ENCODE results near the gene SEC16A.

DNA sequence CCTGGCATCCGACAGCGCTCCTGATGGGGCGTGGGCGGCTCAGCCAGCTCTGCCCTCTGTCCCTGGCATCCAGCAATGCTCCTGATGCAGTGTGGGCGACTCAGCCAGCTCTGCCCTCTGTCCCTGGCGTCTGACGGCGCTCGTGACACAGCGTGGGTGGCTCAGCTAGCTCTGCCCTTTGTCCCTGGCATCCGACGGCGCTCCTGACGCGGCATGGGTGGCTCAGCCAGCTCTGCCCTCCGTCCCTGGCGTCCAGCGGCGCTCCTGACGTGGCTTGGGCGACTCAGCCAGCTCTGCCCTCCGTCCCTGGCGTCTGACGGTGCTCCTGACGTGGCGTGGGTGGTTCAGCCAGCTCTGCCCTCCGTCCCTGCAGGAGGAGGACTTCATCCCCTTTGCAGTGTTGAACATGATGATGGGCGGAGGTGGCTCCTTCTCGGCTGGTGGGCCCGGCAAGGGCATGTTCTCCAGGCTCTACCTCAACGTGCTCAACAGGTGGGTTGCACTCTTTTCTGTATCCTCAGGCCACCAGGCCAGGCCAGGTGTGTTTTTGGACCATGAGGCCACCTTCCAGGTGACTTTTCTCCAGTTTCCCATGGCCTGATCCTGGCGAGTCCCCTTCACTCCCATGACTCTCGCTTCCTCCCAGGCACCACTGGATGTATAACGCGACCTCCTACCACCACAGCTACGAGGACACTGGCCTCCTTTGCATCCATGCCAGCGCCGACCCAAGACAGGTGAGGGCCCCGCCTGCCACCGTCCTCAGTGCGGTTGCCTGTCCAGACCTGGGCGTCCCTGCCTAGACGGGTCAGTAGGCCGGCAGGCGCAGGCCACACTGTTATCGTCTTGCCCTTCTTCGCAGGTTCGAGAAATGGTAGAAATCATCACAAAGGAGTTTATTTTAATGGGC, 64.4 kb downstream of the SEC16A start:
- TF ChIP-seq EZH2 (IDR thresholded peaks at IDR 0.05; ENCODE audit: borderline replicate concordance) (no peak), EZH2phosphoT487 (IDR thresholded peaks at IDR 0.05; ENCODE audit: low read depth, severe bottlenecking, unreplicated experiment) (no peak)
- TF ChIP-seq, protein P1, sequence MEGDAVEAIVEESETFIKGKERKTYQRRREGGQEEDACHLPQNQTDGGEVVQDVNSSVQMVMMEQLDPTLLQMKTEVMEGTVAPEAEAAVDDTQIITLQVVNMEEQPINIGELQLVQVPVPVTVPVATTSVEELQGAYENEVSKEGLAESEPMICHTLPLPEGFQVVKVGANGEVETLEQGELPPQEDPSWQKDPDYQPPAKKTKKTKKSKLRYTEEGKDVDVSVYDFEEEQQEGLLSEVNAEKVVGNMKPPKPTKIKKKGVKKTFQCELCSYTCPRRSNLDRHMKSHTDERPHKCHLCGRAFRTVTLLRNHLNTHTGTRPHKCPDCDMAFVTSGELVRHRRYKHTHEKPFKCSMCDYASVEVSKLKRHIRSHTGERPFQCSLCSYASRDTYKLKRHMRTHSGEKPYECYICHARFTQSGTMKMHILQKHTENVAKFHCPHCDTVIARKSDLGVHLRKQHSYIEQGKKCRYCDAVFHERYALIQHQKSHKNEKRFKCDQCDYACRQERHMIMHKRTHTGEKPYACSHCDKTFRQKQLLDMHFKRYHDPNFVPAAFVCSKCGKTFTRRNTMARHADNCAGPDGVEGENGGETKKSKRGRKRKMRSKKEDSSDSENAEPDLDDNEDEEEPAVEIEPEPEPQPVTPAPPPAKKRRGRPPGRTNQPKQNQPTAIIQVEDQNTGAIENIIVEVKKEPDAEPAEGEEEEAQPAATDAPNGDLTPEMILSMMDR (IDR thresholded peaks at IDR 0.05; ENCODE audit: poor library complexity) = no peak
